Measurements from ENCODE around the gene LARP4B. TPM values are rescaled to one million over a fixed set of nuclear protein-coding genes. Genes with fewer than 3 reads are reported as not detected.

Gene LARP4B
- polyA plus RNA-seq, 1 donor from 2014 or later = 14.2 TPM

- Histone ChIP-seq H3K27ac (ENCODE audit: low read length) (no peak overlapping the region), H3K4me2 (ENCODE audit: low read length) (no peak overlapping the region), H4K20me1 (ENCODE audit: insufficient read depth) (no peaks in the 10 kb centered on the region), H3K9ac (ENCODE audit: low read length) (no peak overlapping the region), H3K9me3 (ENCODE audit: low read length) (no peaks in the 10 kb centered on the region), H3K79me2 (replicated peaks; ENCODE audit: insufficient read depth, low read length) (no peaks in the 10 kb centered on the region), H2AFZ (ENCODE audit: low read depth, low read length) (no peak overlapping the region), H3K4me3 (ENCODE audit: low read length) (no peak overlapping the region), H3K27me3 (ENCODE audit: insufficient read depth, low read depth, low read length) (no peaks in the 10 kb centered on the region), H3K9me2 (ENCODE audit: insufficient read depth, low read length) (no peaks in the 10 kb centered on the region), H3F3A (ENCODE audit: insufficient read depth, low read length, poor library complexity, severe bottlenecking) (no peaks in the 10 kb centered on the region), H3K36me3 (ENCODE audit: insufficient read depth, low read length) (no peaks in the 10 kb centered on the region)
- TF ChIP-seq RAD21 (conservative IDR thresholded peaks at IDR 0.05) = no peak
- TF ChIP-seq POLR2AphosphoS5 (IDR thresholded peaks at IDR 0.05) = no peak
- TF ChIP-seq CTCF (IDR thresholded peaks at IDR 0.05; ENCODE audit: poor library complexity, severe bottlenecking) = no peak
- no peak for TF ChIP-seq REST (IDR thresholded peaks at IDR 0.05; ENCODE audit: borderline replicate concordance)
- TF ChIP-seq EP300 (conservative IDR thresholded peaks at IDR 0.05; ENCODE audit: poor library complexity, severe bottlenecking) = no peak
- no peak for TF ChIP-seq SMC3 (conservative IDR thresholded peaks at IDR 0.05; ENCODE audit: poor library complexity)
- no peak for TF ChIP-seq EZH2 (IDR thresholded peaks at IDR 0.05; ENCODE audit: borderline replicate concordance, insufficient read depth, low read length, poor library complexity, severe bottlenecking)
- TF ChIP-seq TAF1 (IDR thresholded peaks at IDR 0.05; ENCODE audit: low read depth) = no peak
- no peak for TF ChIP-seq MXI1 (conservative IDR thresholded peaks at IDR 0.05; ENCODE audit: poor library complexity, severe bottlenecking)
Measured at GRCh38 chr10:968546-969199, 37.2 kb upstream of the LARP4B start.

- Histone ChIP-seq H3K4me2 (ENCODE audit: low read length) (no peak overlapping the region), H3F3A (ENCODE audit: insufficient read depth, low read length, poor library complexity, severe bottlenecking) (no peaks in the 10 kb centered on the region), H2AFZ (ENCODE audit: low read depth, low read length) (no peak overlapping the region), H3K79me2 (replicated peaks; ENCODE audit: insufficient read depth, low read length) (no peaks in the 10 kb centered on the region), H3K27ac (ENCODE audit: low read length) (no peak overlapping the region), H3K9me2 (ENCODE audit: insufficient read depth, low read length) (no peaks in the 10 kb centered on the region), H3K4me3 (ENCODE audit: low read length) (no peak overlapping the region), H4K20me1 (ENCODE audit: insufficient read depth) (no peaks in the 10 kb centered on the region), H3K9ac (ENCODE audit: low read length) (no peak overlapping the region), H3K9me3 (ENCODE audit: low read length) (no peaks in the 10 kb centered on the region), H3K36me3 (ENCODE audit: insufficient read depth, low read length) (no peaks in the 10 kb centered on the region), H3K27me3 (ENCODE audit: insufficient read depth, low read depth, low read length) (no peaks in the 10 kb centered on the region)
- TF ChIP-seq TAF1 (IDR thresholded peaks at IDR 0.05; ENCODE audit: low read depth) (no peak), RAD21 (conservative IDR thresholded peaks at IDR 0.05) (no peak), CTCF (IDR thresholded peaks at IDR 0.05; ENCODE audit: poor library complexity, severe bottlenecking) (no peak), MXI1 (conservative IDR thresholded peaks at IDR 0.05; ENCODE audit: poor library complexity, severe bottlenecking) (no peak), REST (IDR thresholded peaks at IDR 0.05; ENCODE audit: borderline replicate concordance) (no peak), SMC3 (conservative IDR thresholded peaks at IDR 0.05; ENCODE audit: poor library complexity) (no peak), EZH2 (IDR thresholded peaks at IDR 0.05; ENCODE audit: borderline replicate concordance, insufficient read depth, low read length, poor library complexity, severe bottlenecking) (no peak), EP300 (conservative IDR thresholded peaks at IDR 0.05; ENCODE audit: poor library complexity, severe bottlenecking) (no peak), POLR2AphosphoS5 (IDR thresholded peaks at IDR 0.05) (no peak)
Measured at GRCh38 chr10:966466-967235, 35.1 kb upstream of the LARP4B start.
